ENCODE data around the gene TIMM22. TPM values are rescaled to one million over a fixed set of nuclear protein-coding genes. Genes with fewer than 3 reads are reported as not detected.

TIMM22 gene
- total and polyA plus RNA-seq, 2 of the 13 experiments (the other 11 are each of a cell fraction or from before 2014, with no cell fraction given): 6.2 to 15.5 TPM

GRCh38 chr17:983921-984320 is 13.0 kb upstream of the TIMM22 start:
- H3K9me3 ChIP-seq (ENCODE audit: low read length): no peaks in the 10 kb centered on the region
- intact Hi-C loops (cut with micrococcal nuclease; ENCODE audit: unreplicated experiment): no loop called here
- DNase-seq (ENCODE audit: low spot score) (no peak), ATAC-seq (no peak), FAIRE-seq (no peak)
- no peaks in the 10 kb centered on the region for H3K79me2 ChIP-seq (ENCODE audit: insufficient read depth, low read length)
- POLR2A ChIA-PET: no interaction called here
- no peak overlapping the region for H3K4me3 ChIP-seq (replicated peaks in 1 of 3; ENCODE audit: insufficient read depth in 1 of 3, low read depth in 2 of 3, low read length in 3 of 3)
- H3K4me2 ChIP-seq (ENCODE audit: low read depth, low read length): no peak overlapping the region
- H3K27me3 ChIP-seq (ENCODE audit: control insufficient read depth in 1 of 2, insufficient read depth in 2 of 2, low read length in 2 of 2): peaks cover 0 to 6% of the 10 kb centered on the region in 2 experiments; a peak in 1 of 5 replicates
- H3K27ac ChIP-seq (ENCODE audit: extremely low read length, insufficient read depth, low read length): no peak overlapping the region
- in situ Hi-C loops (cut with HindIII; ENCODE audit: extremely low pct_ligation_motif_present, low pct_unique_long_range_greater_than_20kb): loop anchor here (5.0 kb wide), 2 partner anchors 102 to 202 kb away; partner anchors contain the start of genes GLOD4 and MRM3
- H2AFZ ChIP-seq (ENCODE audit: low read length): no peak overlapping the region
- BruUV-seq (replicated peaks): no TSS peak
- peaks cover 44% of the 10 kb centered on the region for H3K4me1 ChIP-seq (ENCODE audit: insufficient read depth, low read length)
- H4K20me1 ChIP-seq (ENCODE audit: insufficient read depth, low read length): no peaks in the 10 kb centered on the region
- H3K36me3 ChIP-seq (replicated peaks in 1 of 2; ENCODE audit: control insufficient read depth in 1 of 2, insufficient read depth in 2 of 2, low read length in 2 of 2): no peaks in the 10 kb centered on the region
- TF ChIP-seq ZNF382 (CRISPR knock-in tag; IDR thresholded peaks at IDR 0.05; ENCODE audit: borderline replicate concordance): no peak
- no peak for TF ChIP-seq ZNF354B (CRISPR knock-in tag; IDR thresholded peaks at IDR 0.05)
- no peak for TF ChIP-seq MIXL1 (CRISPR knock-in tag; IDR thresholded peaks at IDR 0.05)
- TF ChIP-seq KDM3A (CRISPR knock-in tag; IDR thresholded peaks at IDR 0.05; ENCODE audit: low read depth): no peak
- no peak for TF ChIP-seq BATF2 (CRISPR knock-in tag; IDR thresholded peaks at IDR 0.05)
- TF ChIP-seq ZNF782 (CRISPR knock-in tag; IDR thresholded peaks at IDR 0.05; ENCODE audit: borderline replicate concordance): no peak
- TF ChIP-seq ZBTB26 (CRISPR knock-in tag; IDR thresholded peaks at IDR 0.05; ENCODE audit: borderline replicate concordance): no peak
- CTCF ChIA-PET (ENCODE audit: low intra/inter-chr PET ratio, low total read pairs): no interaction called here
- no peak overlapping the region for H3K9ac ChIP-seq (ENCODE audit: insufficient read depth, low read depth, low read length)
- WGBS (ENCODE audit: low lambda C conversion rate): 47% methylated on average over 3 of the region's 3 CpGs
